MCF 10A (cell line): Measurements from ENCODE around the gene ZNF436. TPM values are rescaled to one million over a fixed set of nuclear protein-coding genes. Genes with fewer than 3 reads are reported as not detected.

Experiments
- BruUV-seq: library from RNA; stranded (reverse); fragments of 400-500 nt; replicated peaks from 2 replicates; lab custom pipeline; 2021; lab: Mats Ljungman, UMichigan
- CTCF ChIA-PET: fragments of 300-600 bp; sonication (Branson Sonifier 250); formaldehyde crosslinking; extraction: SDS; loops from one replicate; lab custom pipeline; 2021; ENCODE audit warnings: antibody characterized with exemption, inconsistent platforms; lab: Yijun Ruan, JAX
- POLR2A ChIA-PET: fragments of 300-600, 350-650 bp; sonication (Branson Sonifier 250); formaldehyde crosslinking; extraction: SDS; loops from one replicate; lab custom pipeline; 2020; ENCODE audit warnings: antibody characterized with exemption, inconsistent platforms; lab: Yijun Ruan, JAX
- DNase-seq: peaks from one replicate; pipeline ENCODE4 v3.0.0-alpha.2; 2018; ENCODE audit not compliant: unreplicated experiment
- H3K27ac Mint-ChIP-seq: one replicate; pipeline ENCODE4 v1.8.0; 2022; ENCODE audit warnings: mild to moderate bottlenecking, low read depth, mixed read lengths; ENCODE audit not compliant: unreplicated experiment
- H3K27me3 Mint-ChIP-seq: one replicate; pipeline ENCODE4 v1.8.0; 2022; ENCODE audit warnings: mixed read lengths; ENCODE audit not compliant: insufficient read depth, unreplicated experiment
- H3K36me3 Mint-ChIP-seq: one replicate; pipeline ENCODE4 v1.8.0; 2022; ENCODE audit warnings: mild to moderate bottlenecking, moderate library complexity, mixed read lengths; ENCODE audit not compliant: insufficient read depth, unreplicated experiment
- H3K4me1 Mint-ChIP-seq: one replicate; pipeline ENCODE4 v1.8.0; 2022; ENCODE audit warnings: mixed read lengths; ENCODE audit not compliant: insufficient read depth, unreplicated experiment
- H3K4me3 Mint-ChIP-seq: one replicate; pipeline ENCODE4 v1.8.0; 2022; ENCODE audit warnings: mild to moderate bottlenecking, moderate library complexity, mixed read lengths; ENCODE audit not compliant: unreplicated experiment
- H3K9me3 Mint-ChIP-seq: one replicate; pipeline ENCODE4 v1.8.0; 2022; ENCODE audit warnings: mixed read lengths; ENCODE audit not compliant: unreplicated experiment
- CTCF ChIP-seq: fragments of 200-600 bp; IDR thresholded peaks from one replicate; pipeline ENCODE4 v1.8.0; 2022; ENCODE audit warnings: antibody characterized with exemption, mild to moderate bottlenecking; ENCODE audit not compliant: unreplicated experiment
- intact Hi-C: fragments of 100-400 bp; cut with micrococcal nuclease; formaldehyde crosslinking; loops from 2 replicates; pipeline ENCODE4 v1.14.1; 2022
- total RNA-seq: library from RNA; stranded (reverse); gene quantifications from 2 replicates; pipeline ENCODE4 v1.2.3, GENCODE V29; 2022

Gene ZNF436
- total RNA-seq, 1 experiment from 2014 or later, result 6.5 TPM

- no TSS peak for BruUV-seq
- H3K36me3 Mint-ChIP-seq, result peaks cover 2% of the 10 kb centered on the region
Observed at GRCh38 chr1:23354245-23354644, 15.4 kb downstream of the ZNF436 start.

GRCh38 chr1:23352096-23352695 lies 17.4 kb downstream of the ZNF436 start:
- H3K27ac Mint-ChIP-seq, result no peak overlapping the region
- no peak overlapping the region for H3K4me3 Mint-ChIP-seq
- intact Hi-C loops, result no loop called here
- H3K9me3 Mint-ChIP-seq, result peaks cover 10% of the 10 kb centered on the region
- H3K4me1 Mint-ChIP-seq, result peaks cover 4% of the 10 kb centered on the region
- no peaks in the 10 kb centered on the region for H3K36me3 Mint-ChIP-seq
- H3K27me3 Mint-ChIP-seq, result no peaks in the 10 kb centered on the region
- no peak for DNase-seq
- no TSS peak for BruUV-seq
- ChIA-PET POLR2A (no interaction called here), CTCF (no interaction called here)
- TF ChIP-seq CTCF, result no peak

More at GRCh38 chr1:23354245-23354644, 15.4 kb downstream of the ZNF436 start:
- peaks cover 4% of the 10 kb centered on the region for H3K4me1 Mint-ChIP-seq
- ChIA-PET POLR2A (interaction anchor here (0.6 to 0.7 kb wide), 2 partner anchors 14 to 232 kb away, joined by 3 read pairs; no protein-coding TSS in a partner anchor), CTCF (no interaction called here)
- intact Hi-C loops, result no loop called here
- DNase-seq, result no peak
- no peak overlapping the region for H3K27ac Mint-ChIP-seq
- no peak overlapping the region for H3K4me3 Mint-ChIP-seq
- H3K9me3 Mint-ChIP-seq, result peaks cover 16% of the 10 kb centered on the region
- no peaks in the 10 kb centered on the region for H3K27me3 Mint-ChIP-seq
- no peak for TF ChIP-seq CTCF

- peaks cover 20% of the 10 kb centered on the region for H3K4me1 Mint-ChIP-seq
- no peaks in the 10 kb centered on the region for H3K9me3 Mint-ChIP-seq
- intact Hi-C loops, result no loop called here
- H3K36me3 Mint-ChIP-seq, result peaks cover 9% of the 10 kb centered on the region
- H3K4me3 Mint-ChIP-seq, result no peak overlapping the region
- BruUV-seq, result no TSS peak
- POLR2A ChIA-PET, result interaction anchor here (2.1 to 12.1 kb wide), 2 partner anchors 17 to 58 kb away, joined by 90 to 335 read pairs; partner anchors contain the start of gene ZNF436
- CTCF ChIA-PET, result interaction anchor here (0.7 to 1.6 kb wide), 3 partner anchors 11 to 19 kb away, joined by 5 to 6 read pairs (median 6); no protein-coding TSS in a partner anchor
- no peaks in the 10 kb centered on the region for H3K27me3 Mint-ChIP-seq
- no peak for TF ChIP-seq CTCF
- H3K27ac Mint-ChIP-seq, result no peak overlapping the region
- DNase-seq, result no peak
Observed at GRCh38 chr1:23345920-23346319, 23.7 kb downstream of the ZNF436 start.

GRCh38 chr1:23344987-23345472 lies 24.6 kb downstream of the ZNF436 start:
- H3K4me3 Mint-ChIP-seq, result peak overlapping the region; percentile 77
- BruUV-seq, result TSS peak; percentile 89
- intact Hi-C loops, result loop anchor here (1.0 to 5.0 kb wide), 3 partner anchors 23 to 192 kb away; no protein-coding TSS in a partner anchor
- ChIA-PET CTCF (interaction anchor here (0.8 to 1.6 kb wide), 4 partner anchors 15 to 59 kb away, joined by 4 to 18 read pairs (median 6); no protein-coding TSS in a partner anchor), POLR2A (interaction anchor here (0.7 to 12.1 kb wide), 27 partner anchors 10 to 293 kb away, joined by 3 to 335 read pairs (median 5); partner anchors contain the start of genes E2F2, LUZP1 and ZNF436)
- peaks cover 14% of the 10 kb centered on the region for H3K36me3 Mint-ChIP-seq
- no peaks in the 10 kb centered on the region for H3K9me3 Mint-ChIP-seq
- no peak for DNase-seq
- TF ChIP-seq CTCF, result no peak
- no peaks in the 10 kb centered on the region for H3K27me3 Mint-ChIP-seq
- peak overlapping the region; percentile 76 for H3K27ac Mint-ChIP-seq
- H3K4me1 Mint-ChIP-seq, result peaks cover 29% of the 10 kb centered on the region
